ENCODE data around the gene DCDC2C. TPM values are rescaled to one million over a fixed set of nuclear protein-coding genes. Genes with fewer than 3 reads are reported as not detected.
A peak's percentile ranks its signal among the peaks of the same experiment; 100 is the strongest.

The DCDC2C gene
- total and polyA plus RNA-seq, 7 donors = 0.13 TPM; not detected in 6

DNA sequence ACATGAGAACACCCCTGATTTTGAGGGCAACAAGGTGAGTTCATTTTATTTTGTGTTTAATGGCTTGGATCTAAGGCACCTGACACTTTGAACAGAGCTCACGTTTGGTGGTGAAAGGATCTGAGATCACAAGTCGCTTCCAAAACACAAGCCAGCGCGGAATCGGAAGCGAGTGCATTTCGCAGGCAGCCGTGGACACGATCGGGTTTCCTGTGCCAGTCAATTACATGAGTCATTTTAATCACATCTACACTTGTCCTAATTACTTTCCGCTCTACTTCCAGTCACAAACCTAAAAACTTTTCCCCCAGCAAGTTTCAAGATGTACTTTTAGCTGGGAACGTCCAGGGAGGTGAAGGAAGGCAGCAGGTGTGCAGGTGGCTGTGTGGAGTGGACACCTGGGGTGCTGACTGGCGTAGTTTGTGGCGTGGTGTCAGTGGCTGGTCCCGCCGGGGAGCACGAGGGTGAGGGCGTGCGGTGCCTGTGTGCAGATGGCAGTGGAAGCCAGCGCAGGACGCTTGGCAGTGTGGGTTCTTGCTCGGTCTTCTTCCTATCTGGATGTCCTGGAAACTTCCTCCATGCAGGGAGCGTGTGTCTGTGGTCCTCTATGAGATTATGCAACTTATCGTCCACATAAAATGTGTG, 75.6 kb downstream of the DCDC2C start:
- Histone ChIP-seq H3K4me3 (no peak overlapping the region), H3K36me3 (ENCODE audit: insufficient read depth in 1 of 2, low read depth in 1 of 2) (no peaks in the 10 kb centered on the region), H3K27ac (no peak overlapping the region), H3K9me3 (no peaks in the 10 kb centered on the region), H3K4me1 (no peaks in the 10 kb centered on the region), H3K27me3 (ENCODE audit: insufficient read depth in 3 of 3, low read length in 2 of 3) (peaks cover 0 to 9% (median 2%) of the 10 kb centered on the region in 3 donors)
- intact Hi-C loops (cut with DNase I) = no loop called here
- TF ChIP-seq, protein P1, sequence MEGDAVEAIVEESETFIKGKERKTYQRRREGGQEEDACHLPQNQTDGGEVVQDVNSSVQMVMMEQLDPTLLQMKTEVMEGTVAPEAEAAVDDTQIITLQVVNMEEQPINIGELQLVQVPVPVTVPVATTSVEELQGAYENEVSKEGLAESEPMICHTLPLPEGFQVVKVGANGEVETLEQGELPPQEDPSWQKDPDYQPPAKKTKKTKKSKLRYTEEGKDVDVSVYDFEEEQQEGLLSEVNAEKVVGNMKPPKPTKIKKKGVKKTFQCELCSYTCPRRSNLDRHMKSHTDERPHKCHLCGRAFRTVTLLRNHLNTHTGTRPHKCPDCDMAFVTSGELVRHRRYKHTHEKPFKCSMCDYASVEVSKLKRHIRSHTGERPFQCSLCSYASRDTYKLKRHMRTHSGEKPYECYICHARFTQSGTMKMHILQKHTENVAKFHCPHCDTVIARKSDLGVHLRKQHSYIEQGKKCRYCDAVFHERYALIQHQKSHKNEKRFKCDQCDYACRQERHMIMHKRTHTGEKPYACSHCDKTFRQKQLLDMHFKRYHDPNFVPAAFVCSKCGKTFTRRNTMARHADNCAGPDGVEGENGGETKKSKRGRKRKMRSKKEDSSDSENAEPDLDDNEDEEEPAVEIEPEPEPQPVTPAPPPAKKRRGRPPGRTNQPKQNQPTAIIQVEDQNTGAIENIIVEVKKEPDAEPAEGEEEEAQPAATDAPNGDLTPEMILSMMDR (IDR thresholded peaks at IDR 0.05) = no peak
- peak in 1 of 4 donors; percentile 33 for ATAC-seq
- no peak for DNase-seq
- 21 to 38% (median 23%) methylated on average over 24 of the region's 24 CpGs for WGBS, 3 donors

DNA sequence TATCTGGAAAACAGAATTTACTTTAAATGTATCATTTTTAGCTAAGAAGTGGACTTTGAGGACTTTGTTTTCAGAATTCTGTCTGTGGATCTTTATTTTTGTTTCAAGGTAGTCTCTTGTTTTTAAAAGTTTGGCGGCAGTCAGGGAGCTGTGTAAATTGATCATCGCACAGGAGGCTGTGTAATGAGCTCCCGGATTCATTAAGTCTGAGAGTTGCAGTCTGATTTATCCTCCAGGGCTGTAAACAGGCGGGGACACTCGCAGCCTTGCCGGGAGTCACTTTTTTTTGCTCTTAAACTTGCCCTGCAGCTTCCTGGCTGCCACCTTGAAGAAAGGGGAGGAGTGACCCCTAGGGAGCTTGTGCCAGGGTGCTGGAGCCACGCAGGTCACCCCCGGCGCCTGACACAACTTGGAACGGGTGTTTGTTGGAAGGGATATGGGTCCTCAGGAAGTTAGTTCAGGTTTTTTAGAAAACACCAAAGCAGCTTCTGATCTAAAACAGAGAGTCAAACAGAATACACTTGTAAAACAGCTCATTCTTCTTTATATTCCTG, 76.2 kb downstream of the DCDC2C start:
- Histone ChIP-seq H3K36me3 (ENCODE audit: insufficient read depth in 1 of 2, low read depth in 1 of 2) (no peaks in the 10 kb centered on the region), H3K4me3 (no peak overlapping the region), H3K27me3 (ENCODE audit: insufficient read depth in 3 of 3, low read length in 2 of 3) (peaks cover 0 to 9% (median 2%) of the 10 kb centered on the region in 3 donors), H3K4me1 (no peaks in the 10 kb centered on the region), H3K9me3 (no peaks in the 10 kb centered on the region), H3K27ac (no peak overlapping the region)
- DNase-seq (no peak), ATAC-seq (no peak)
- intact Hi-C loops (cut with DNase I) = loop anchor here in 1 of 2 donors (10.0 kb wide), 1 partner anchor 1045 kb away; no protein-coding TSS in a partner anchor
- 14 to 25% (median 14%) methylated on average over 10 of the region's 10 CpGs for WGBS, 3 donors
- TF ChIP-seq, protein P1 (IDR thresholded peaks at IDR 0.05) = no peak

DNA sequence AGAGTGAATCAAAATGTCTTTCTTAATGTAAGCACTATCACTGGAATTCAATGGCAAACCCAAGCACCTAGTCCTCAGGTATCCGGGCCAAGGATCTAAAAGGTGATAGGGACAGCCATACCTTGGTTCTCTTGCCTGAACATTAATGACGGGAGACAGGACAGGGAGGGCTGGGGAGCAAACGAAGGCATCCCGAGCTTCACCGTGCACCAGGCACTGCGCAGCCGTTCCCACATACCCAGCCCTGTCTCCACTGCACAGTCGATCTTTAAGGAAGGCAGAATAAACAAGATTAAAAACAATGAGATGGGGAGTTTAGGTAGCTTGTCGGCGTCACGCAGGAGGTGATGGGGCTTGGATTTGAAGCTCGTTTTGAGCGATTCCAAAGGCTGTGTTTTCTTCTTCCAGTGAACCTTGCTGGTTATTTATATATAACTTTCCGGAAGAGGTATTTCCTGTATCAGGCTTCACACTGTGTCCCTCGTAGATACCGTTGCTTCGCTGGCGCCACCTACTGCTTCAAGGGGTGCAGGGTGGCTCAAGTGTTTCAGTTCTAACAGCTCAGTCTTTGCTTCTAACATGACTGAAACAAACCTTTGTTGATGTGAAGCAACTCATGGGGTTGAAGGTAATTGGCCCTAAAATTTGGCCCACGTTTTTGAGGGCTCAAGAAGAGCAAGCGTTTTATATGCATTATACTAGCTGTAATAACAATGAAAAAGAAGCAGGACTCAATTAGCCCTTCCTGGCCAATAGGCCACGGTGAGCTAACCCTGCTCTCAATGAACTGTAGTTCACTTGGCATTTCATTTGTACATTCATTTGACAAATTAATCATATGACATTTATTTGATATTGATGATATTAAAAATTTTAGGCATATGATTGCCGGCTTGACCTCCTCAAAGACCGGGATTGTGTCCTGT, 77.4 kb downstream of the DCDC2C start:
- Histone ChIP-seq H3K36me3 (ENCODE audit: insufficient read depth in 1 of 2, low read depth in 1 of 2) (no peaks in the 10 kb centered on the region), H3K27me3 (ENCODE audit: insufficient read depth in 3 of 3, low read length in 2 of 3) (peaks cover 0 to 9% (median 2%) of the 10 kb centered on the region in 3 donors), H3K9me3 (no peaks in the 10 kb centered on the region), H3K27ac (no peak overlapping the region), H3K4me3 (no peak overlapping the region), H3K4me1 (no peaks in the 10 kb centered on the region)
- intact Hi-C loops (cut with DNase I) = loop anchor here in 1 of 2 donors (10.0 kb wide), 1 partner anchor 1046 kb away; no protein-coding TSS in a partner anchor
- WGBS, 3 donors = 48 to 50% (median 49%) methylated on average over 23 of the region's 23 CpGs
- peak in 1 of 4 donors; percentile 54 for ATAC-seq
- TF ChIP-seq, protein P1 (IDR thresholded peaks at IDR 0.05) = peak; percentile 46
- peak; percentile 35 to 55 for DNase-seq

DNA sequence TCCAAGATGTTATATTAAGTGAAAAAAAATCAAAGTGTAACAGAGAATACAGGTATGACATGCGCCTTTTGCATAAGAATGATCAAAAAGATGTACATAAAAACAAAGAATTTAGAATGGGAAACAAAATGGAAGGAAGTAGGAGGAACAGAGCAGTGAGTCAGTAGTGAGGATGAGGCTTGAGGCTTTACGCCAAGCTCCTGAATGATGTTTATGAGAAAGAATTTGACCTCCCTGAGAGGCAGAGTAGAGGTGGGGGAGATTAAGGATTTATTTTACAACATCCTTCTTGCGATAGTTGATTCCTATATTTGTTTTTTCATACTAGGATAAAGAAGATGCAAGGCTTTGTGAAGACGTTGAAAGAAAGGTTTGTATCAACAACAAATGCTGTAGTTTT, 81.4 kb downstream of the DCDC2C start:
- no peak overlapping the region for H3K4me3 ChIP-seq
- H3K9me3 ChIP-seq = no peaks in the 10 kb centered on the region
- H3K36me3 ChIP-seq (ENCODE audit: insufficient read depth in 1 of 2, low read depth in 1 of 2) = no peaks in the 10 kb centered on the region
- TF ChIP-seq, protein P1 (IDR thresholded peaks at IDR 0.05) = no peak
- H3K27ac ChIP-seq = no peak overlapping the region
- ATAC-seq = no peak
- DNase-seq = no peak
- WGBS, 3 donors = 89 to 92% (median 89%) methylated on average over 4 of the region's 4 CpGs
- peaks cover 0 to 3% (median 0%) of the 10 kb centered on the region in 3 donors for H3K27me3 ChIP-seq (ENCODE audit: insufficient read depth in 3 of 3, low read length in 2 of 3)
- intact Hi-C loops (cut with DNase I) = loop anchor here in 1 of 2 donors (10.0 kb wide), 1 partner anchor 1050 kb away; no protein-coding TSS in a partner anchor
- H3K4me1 ChIP-seq = no peaks in the 10 kb centered on the region

All from psoas muscle (tissue), 8 donors.